ENCODE results near the gene GRIA4.

DNA sequence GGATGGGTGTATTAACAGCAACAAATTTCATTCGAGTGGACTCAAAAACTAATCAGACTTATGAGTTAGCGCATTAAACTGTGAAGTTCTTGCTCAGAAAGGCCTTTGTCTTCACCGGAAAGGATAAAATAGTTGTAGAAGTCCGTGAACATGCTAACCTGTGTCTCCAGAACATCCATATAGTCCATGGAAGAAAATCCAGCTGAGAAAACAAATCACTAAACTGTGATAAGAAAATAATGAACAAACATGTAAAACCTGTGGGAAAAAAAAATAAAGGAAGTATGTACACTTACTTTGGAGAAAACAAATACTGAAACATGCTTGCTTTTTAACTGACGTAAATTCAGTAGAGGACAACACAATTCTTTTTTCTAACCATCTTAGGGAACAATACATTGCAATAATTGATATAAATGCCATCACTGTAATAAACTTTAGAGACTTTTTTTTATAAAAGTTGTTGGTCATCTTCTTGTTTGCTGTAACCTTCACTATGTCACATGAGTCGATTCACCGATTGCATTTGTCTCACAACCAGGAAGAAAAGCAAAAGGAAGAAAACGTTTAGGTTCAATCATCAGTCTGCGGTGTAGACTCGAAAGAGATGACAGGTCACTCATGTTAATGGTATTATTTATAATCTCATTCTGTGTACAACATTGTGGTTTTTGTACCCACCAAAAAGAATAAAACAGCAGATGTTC lies 370.3 kb downstream of the GRIA4 start:
- TF ChIP-seq, protein P1, sequence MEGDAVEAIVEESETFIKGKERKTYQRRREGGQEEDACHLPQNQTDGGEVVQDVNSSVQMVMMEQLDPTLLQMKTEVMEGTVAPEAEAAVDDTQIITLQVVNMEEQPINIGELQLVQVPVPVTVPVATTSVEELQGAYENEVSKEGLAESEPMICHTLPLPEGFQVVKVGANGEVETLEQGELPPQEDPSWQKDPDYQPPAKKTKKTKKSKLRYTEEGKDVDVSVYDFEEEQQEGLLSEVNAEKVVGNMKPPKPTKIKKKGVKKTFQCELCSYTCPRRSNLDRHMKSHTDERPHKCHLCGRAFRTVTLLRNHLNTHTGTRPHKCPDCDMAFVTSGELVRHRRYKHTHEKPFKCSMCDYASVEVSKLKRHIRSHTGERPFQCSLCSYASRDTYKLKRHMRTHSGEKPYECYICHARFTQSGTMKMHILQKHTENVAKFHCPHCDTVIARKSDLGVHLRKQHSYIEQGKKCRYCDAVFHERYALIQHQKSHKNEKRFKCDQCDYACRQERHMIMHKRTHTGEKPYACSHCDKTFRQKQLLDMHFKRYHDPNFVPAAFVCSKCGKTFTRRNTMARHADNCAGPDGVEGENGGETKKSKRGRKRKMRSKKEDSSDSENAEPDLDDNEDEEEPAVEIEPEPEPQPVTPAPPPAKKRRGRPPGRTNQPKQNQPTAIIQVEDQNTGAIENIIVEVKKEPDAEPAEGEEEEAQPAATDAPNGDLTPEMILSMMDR (IDR thresholded peaks at IDR 0.05; ENCODE audit: insufficient read depth, low read length, poor library complexity, severe bottlenecking): no peak
- TF ChIP-seq EZH2phosphoT487 (conservative IDR thresholded peaks at IDR 0.05; ENCODE audit: low read length): no peak
